Right cardiac atrium (tissue), 5 donors: ENCODE measurements around the gene ZNF503. TPM values are rescaled to one million over a fixed set of nuclear protein-coding genes. Genes with fewer than 3 reads are reported as not detected.

Experiments
- ATAC-seq, 2 donors: fragments of 200-7000 bp; cut with Tn5 transposase; one replicate each; pipeline versions ENCODE4 v1.8.0 to v1.9.1; 2020; ENCODE audit warnings: moderate library complexity in 2 of 2, mild to moderate bottlenecking in 1 of 2
- DNase-seq, 3 donors: peaks; one replicate each; pipeline ENCODE4 v3.0.0-alpha.2; 2020
- H3K27ac ChIP-seq: one replicate; pipeline ENCODE4 v1.5.1; 2013; ENCODE audit warnings: mild to moderate bottlenecking, low read length, control low read depth, moderate library complexity
- H3K27me3 ChIP-seq: one replicate; pipeline ENCODE4 v1.6.1; 2013; ENCODE audit not compliant: control insufficient read depth, insufficient read depth
- H3K4me1 ChIP-seq: one replicate; pipeline ENCODE4 v1.6.1; 2013; ENCODE audit warnings: low read length; ENCODE audit not compliant: control insufficient read depth, insufficient read depth
- H3K4me3 ChIP-seq: one replicate; pipeline ENCODE4 v1.5.1; 2013; ENCODE audit warnings: low read length, control low read depth
- H3K9me3 ChIP-seq: one replicate; pipeline ENCODE4 v1.6.1; 2013; ENCODE audit warnings: low read length; ENCODE audit not compliant: control insufficient read depth
- WGBS: extraction: QIAGEN DNeasy Blood & Tissue Kit; methylation state at CpG from one replicate; pipeline ENCODE4 v1.1.7; 2013; 5-methylcytosine and 5-hydroxymethylcytosine counted together
- intact Hi-C, 4 donors: fragments of 100-400 bp; cut with DNase I; formaldehyde crosslinking; loops; one replicate each; pipeline versions ENCODE4 v1.11.0 to v1.14.0; 2022 to 2023
- long read RNA-seq, 4 donors: library from polyadenylated mRNA; unstranded; transcript quantifications; one replicate each; pipeline ENCODE4 v2.0.0, GENCODE V29; 2020 to 2021
- polyA plus RNA-seq: library from polyadenylated mRNA; stranded (reverse); fragments of 200-250 nt; gene quantifications from one replicate; pipeline ENCODE4 v1.2.3, GENCODE V29; 2013
- total RNA-seq, 4 donors: library from RNA; stranded (reverse); fragmentation: NEBNext Ultra II Directional; extraction: Animal tissue kit (Norgen Biotek cat#: 25700); gene quantifications; one replicate each; pipeline ENCODE4 v1.2.1, GENCODE V29; 2021
- donor health status: healthy with polysubstance abuse.
- donor health status: DM: no; HTN: yes; CAD: no.
- donor health status: DM: no; HTN: no; CAD: no.
- donor health status: DM: no; HTN: yes; CAD: no; lungs with severe emphysema.
- donor health status: DM: yes; HTN: yes; CAD: no.

Gene ZNF503
- 10 to 100 TPM; 13.2 to 14.6 (median 14.3) TPM for total RNA-seq
- polyA plus RNA-seq: 8.7 TPM
- long read RNA-seq, donor 1, transcript ZNF503-201 (2 exons, 3,347 nt): major isoform, 8 of 26 reads
- long read RNA-seq, donor 1, partial matches to known transcripts: 18 of 26 reads
- long read RNA-seq, donor 1, other reads (novel, unspliced or antisense): 0 of 26 reads
- long read RNA-seq, donor 2, transcript ZNF503-201 (2 exons, 3,347 nt): major isoform, 7 of 12 reads
- long read RNA-seq, donor 2, partial matches to known transcripts: 0 of 12 reads
- long read RNA-seq, donor 2, other reads (novel, unspliced or antisense): 5 of 12 reads
- long read RNA-seq, donor 3, partial matches to known transcripts: 0 of 1 reads
- long read RNA-seq, donor 3, other reads (novel, unspliced or antisense): 1 of 1 reads
- long read RNA-seq, donor 4, transcript ZNF503-201 (2 exons, 3,347 nt): major isoform, 6 of 15 reads
- long read RNA-seq, donor 4, partial matches to known transcripts: 0 of 15 reads
- long read RNA-seq, donor 4, other reads (novel, unspliced or antisense): 9 of 15 reads

- ATAC-seq (peak; percentile 87 to 89), DNase-seq (peak; percentile 98 to 99 (median 99))
- Histone ChIP-seq H3K27ac (peak within 1 kb of the TSS; percentile 89), H3K4me1 (no peaks in the 10 kb centered on the region), H3K27me3 (no peaks in the 10 kb centered on the region), H3K4me3 (peak within 1 kb of the TSS; percentile 82), H3K9me3 (no peaks in the 10 kb centered on the region)
- WGBS: under 1% methylated on average over 88 of the region's 88 CpGs
- intact Hi-C loops: loop anchor here in 3 of 4 donors (2.0 to 10.0 kb wide), 6 partner anchors 213 to 1153 kb away; no protein-coding TSS in a partner anchor
Observed at GRCh38 chr10:75401569-75402485, at the start of gene ZNF503. ZNF503 (minus strand) TSS chr10:75401764; CDS start chr10:75401419, 345 bp downstream.

GRCh38 chr10:75450644-75451640 lies 49.4 kb upstream of the ZNF503 start:
- Histone ChIP-seq H3K4me3 (no peak overlapping the region), H3K27me3 (no peaks in the 10 kb centered on the region), H3K9me3 (no peaks in the 10 kb centered on the region), H3K27ac (no peak overlapping the region), H3K4me1 (peaks cover 7% of the 10 kb centered on the region)
- DNase-seq (no peak), ATAC-seq (no peak)
- intact Hi-C loops: no loop called here
- WGBS: 93% methylated on average over 18 of the region's 18 CpGs

GRCh38 chr10:75450075-75450445 lies 48.5 kb upstream of the ZNF503 start:
- Histone ChIP-seq H3K4me3 (no peak overlapping the region), H3K4me1 (peaks cover 7% of the 10 kb centered on the region), H3K27ac (no peak overlapping the region), H3K9me3 (no peaks in the 10 kb centered on the region), H3K27me3 (no peaks in the 10 kb centered on the region)
- no peak for ATAC-seq
- intact Hi-C loops: no loop called here
- no peak for DNase-seq
- WGBS: 49% methylated on average over 4 of the region's 4 CpGs

- no peaks in the 10 kb centered on the region for H3K9me3 ChIP-seq
- 46% methylated on average over 7 of the region's 7 CpGs for WGBS
- no peak overlapping the region for H3K27ac ChIP-seq
- intact Hi-C loops: no loop called here
- peaks cover 7% of the 10 kb centered on the region for H3K4me1 ChIP-seq
- H3K27me3 ChIP-seq: no peaks in the 10 kb centered on the region
- ATAC-seq (peak; percentile 42 to 79), DNase-seq (no peak)
- no peak overlapping the region for H3K4me3 ChIP-seq
Observed at GRCh38 chr10:75449382-75450074, 48.0 kb upstream of the ZNF503 start.

GRCh38 chr10:75448166-75448565 lies 46.6 kb upstream of the ZNF503 start:
- ATAC-seq: peak in 1 of 2 donors; percentile 61
- intact Hi-C loops: no loop called here
- Histone ChIP-seq H3K27ac (no peak overlapping the region), H3K9me3 (no peaks in the 10 kb centered on the region), H3K4me1 (peaks cover 7% of the 10 kb centered on the region), H3K4me3 (no peak overlapping the region), H3K27me3 (no peaks in the 10 kb centered on the region)
- DNase-seq: no peak
- WGBS: 52% methylated on average over 2 of the region's 2 CpGs

GRCh38 chr10:75446508-75446907 lies 44.9 kb upstream of the ZNF503 start:
- H3K4me1 ChIP-seq: peaks cover 7% of the 10 kb centered on the region
- intact Hi-C loops: no loop called here
- H3K9me3 ChIP-seq: no peaks in the 10 kb centered on the region
- no peak overlapping the region for H3K4me3 ChIP-seq
- H3K27ac ChIP-seq: no peak overlapping the region
- no peak for ATAC-seq
- WGBS: 92% methylated on average over 1 of the region's 1 CpG
- no peaks in the 10 kb centered on the region for H3K27me3 ChIP-seq
- no peak for DNase-seq

GRCh38 chr10:75444781-75445386 lies 43.3 kb upstream of the ZNF503 start:
- Histone ChIP-seq H3K27ac (no peak overlapping the region), H3K27me3 (no peaks in the 10 kb centered on the region), H3K9me3 (no peaks in the 10 kb centered on the region), H3K4me1 (peaks cover 4% of the 10 kb centered on the region), H3K4me3 (no peak overlapping the region)
- intact Hi-C loops: no loop called here
- 87% methylated on average over 3 of the region's 3 CpGs for WGBS
- DNase-seq (no peak), ATAC-seq (no peak)

- Histone ChIP-seq H3K4me3 (no peak overlapping the region), H3K9me3 (no peaks in the 10 kb centered on the region), H3K27me3 (no peaks in the 10 kb centered on the region), H3K4me1 (no peaks in the 10 kb centered on the region), H3K27ac (no peak overlapping the region)
- no peak for ATAC-seq
- WGBS: 97% methylated on average over 2 of the region's 2 CpGs
- DNase-seq: no peak
- intact Hi-C loops: no loop called here
Observed at GRCh38 chr10:75443362-75443761, 41.8 kb upstream of the ZNF503 start.

GRCh38 chr10:75441682-75442081 lies 40.1 kb upstream of the ZNF503 start:
- no peak for ATAC-seq
- H3K27me3 ChIP-seq: no peaks in the 10 kb centered on the region
- no peak overlapping the region for H3K27ac ChIP-seq
- DNase-seq: no peak
- no peaks in the 10 kb centered on the region for H3K4me1 ChIP-seq
- intact Hi-C loops: no loop called here
- no peak overlapping the region for H3K4me3 ChIP-seq
- H3K9me3 ChIP-seq: no peaks in the 10 kb centered on the region
